ENCODE results near the gene SMPD3. TPM values are rescaled to one million over a fixed set of nuclear protein-coding genes. Genes with fewer than 3 reads are reported as not detected.

The SMPD3 gene
- total and polyA plus RNA-seq, 5 donors, result 0.14 to 0.94 (median 0.43) TPM

- no peak overlapping the region for H3K4me3 ChIP-seq (ENCODE audit: low read length)
- no peaks in the 10 kb centered on the region for H3K4me1 ChIP-seq (ENCODE audit: control insufficient read depth, insufficient read depth, low read length)
- H3K9me3 ChIP-seq (ENCODE audit: control insufficient read depth, low read length), result no peaks in the 10 kb centered on the region
- 88% methylated on average over 18 of the region's 18 CpGs for WGBS
- no peaks in the 10 kb centered on the region for H3K27me3 ChIP-seq (ENCODE audit: control insufficient read depth, insufficient read depth)
- peak in 1 of 3 donors; percentile 37 for DNase-seq
- ATAC-seq, result no peak
- H3K27ac ChIP-seq (ENCODE audit: low read length), result no peak overlapping the region
- intact Hi-C loops (cut with DNase I), result no loop called here
Observed at GRCh38 chr16:68360547-68360946, 87.8 kb downstream of the SMPD3 start.

DNA sequence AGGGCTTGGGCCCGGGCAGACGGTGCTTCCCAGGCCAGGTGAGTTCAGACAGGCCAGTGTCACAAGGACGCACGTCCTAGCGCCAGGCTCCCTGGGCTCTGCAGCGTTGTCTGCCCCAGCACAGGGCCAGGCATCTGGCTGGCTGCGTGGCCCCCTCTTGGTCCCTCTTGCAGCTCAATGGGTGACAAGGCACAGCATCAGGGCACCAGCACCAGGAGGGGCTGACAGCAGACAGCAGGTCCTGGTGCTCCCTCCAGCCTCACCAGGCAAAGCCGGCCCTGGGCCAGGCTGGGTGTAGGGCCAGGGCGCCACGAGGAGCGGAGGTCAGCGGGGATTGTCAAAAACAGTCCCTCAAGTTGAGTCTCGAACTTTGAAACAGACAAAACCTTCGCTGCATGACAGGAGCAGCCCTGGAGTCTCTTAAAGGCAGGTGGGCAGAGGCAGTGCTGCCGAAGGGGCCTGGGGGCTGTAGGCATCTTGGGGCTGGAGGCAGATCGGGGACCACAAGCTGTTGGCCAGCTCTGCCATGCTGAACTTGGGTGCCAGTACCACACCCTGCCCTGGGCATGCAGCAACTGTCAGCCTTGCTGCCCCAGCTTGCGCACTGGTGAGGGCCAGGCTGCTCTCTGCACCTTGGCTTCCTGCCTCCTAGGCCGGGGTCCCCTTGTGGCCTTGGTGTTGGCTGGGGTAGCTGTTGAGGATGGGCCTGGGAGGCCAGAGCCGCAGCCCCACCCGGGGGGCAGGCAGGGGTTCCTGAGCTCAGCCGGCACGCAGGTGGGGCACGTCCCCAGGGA is 88.7 kb downstream of the SMPD3 start:
- Histone ChIP-seq H3K4me3 (ENCODE audit: low read length) (no peak overlapping the region), H3K27me3 (ENCODE audit: control insufficient read depth, insufficient read depth) (no peaks in the 10 kb centered on the region), H3K4me1 (ENCODE audit: control insufficient read depth, insufficient read depth, low read length) (no peaks in the 10 kb centered on the region), H3K27ac (ENCODE audit: low read length) (no peak overlapping the region), H3K9me3 (ENCODE audit: control insufficient read depth, low read length) (no peaks in the 10 kb centered on the region)
- intact Hi-C loops (cut with DNase I), result no loop called here
- DNase-seq (peak in 2 of 3 donors; percentile 32 to 49), ATAC-seq (no peak)
- 80% methylated on average over 23 of the region's 23 CpGs for WGBS

DNA sequence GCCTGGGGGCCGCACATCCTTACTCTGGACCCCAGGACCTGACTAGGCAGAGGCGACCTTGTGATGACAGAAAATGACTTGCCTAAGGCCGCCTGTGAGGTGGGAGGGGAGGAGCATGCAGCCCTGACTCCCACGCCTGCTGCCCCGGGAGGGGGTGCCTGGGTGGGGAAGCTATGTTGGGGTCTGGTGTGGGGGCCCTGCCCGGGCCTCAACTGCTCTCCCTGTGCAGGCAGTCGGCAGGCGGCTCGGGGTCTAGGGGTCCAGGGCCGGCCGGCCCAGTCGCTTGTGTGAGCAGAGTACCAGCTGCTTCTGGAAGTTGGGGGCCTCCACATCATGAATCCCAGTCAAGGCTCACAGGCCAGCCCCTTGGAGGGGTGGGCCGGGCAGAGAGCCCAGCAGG is 89.4 kb downstream of the SMPD3 start:
- Histone ChIP-seq H3K27me3 (ENCODE audit: control insufficient read depth, insufficient read depth) (no peaks in the 10 kb centered on the region), H3K4me3 (ENCODE audit: low read length) (no peak overlapping the region), H3K4me1 (ENCODE audit: control insufficient read depth, insufficient read depth, low read length) (no peaks in the 10 kb centered on the region), H3K27ac (ENCODE audit: low read length) (no peak overlapping the region), H3K9me3 (ENCODE audit: control insufficient read depth, low read length) (no peaks in the 10 kb centered on the region)
- intact Hi-C loops (cut with DNase I), result no loop called here
- 88% methylated on average over 13 of the region's 13 CpGs for WGBS
- DNase-seq (peak in 1 of 3 donors; percentile 36), ATAC-seq (no peak)

GRCh38 chr16:68357923-68358322 is 90.4 kb downstream of the SMPD3 start:
- H3K4me1 ChIP-seq (ENCODE audit: control insufficient read depth, insufficient read depth, low read length), result no peaks in the 10 kb centered on the region
- H3K27me3 ChIP-seq (ENCODE audit: control insufficient read depth, insufficient read depth), result no peaks in the 10 kb centered on the region
- intact Hi-C loops (cut with DNase I), result no loop called here
- H3K9me3 ChIP-seq (ENCODE audit: control insufficient read depth, low read length), result no peaks in the 10 kb centered on the region
- WGBS, result 89% methylated on average over 11 of the region's 11 CpGs
- H3K4me3 ChIP-seq (ENCODE audit: low read length), result no peak overlapping the region
- DNase-seq (no peak), ATAC-seq (no peak)
- H3K27ac ChIP-seq (ENCODE audit: low read length), result no peak overlapping the region

DNA sequence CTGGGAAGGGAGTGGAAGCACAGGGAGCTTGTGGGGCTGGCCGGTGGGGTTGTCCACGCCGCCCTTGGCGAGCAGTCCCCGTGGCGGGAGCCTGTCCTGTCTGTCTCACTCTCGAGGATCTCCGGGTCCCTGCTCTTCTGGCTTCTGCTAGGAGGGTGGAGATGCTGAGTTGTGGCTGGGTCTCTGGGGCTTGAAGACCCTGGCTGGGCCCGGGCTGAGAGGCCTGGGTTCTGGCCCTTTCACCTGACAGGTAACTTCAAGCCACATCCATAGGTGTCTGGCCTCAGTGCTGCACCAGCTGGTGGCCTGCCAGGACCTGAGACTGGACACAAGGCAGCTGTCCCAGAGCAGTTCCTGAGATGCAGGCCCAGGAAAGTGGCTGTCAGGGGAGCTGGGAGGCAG is 90.8 kb downstream of the SMPD3 start:
- H3K9me3 ChIP-seq (ENCODE audit: control insufficient read depth, low read length), result no peaks in the 10 kb centered on the region
- H3K4me1 ChIP-seq (ENCODE audit: control insufficient read depth, insufficient read depth, low read length), result no peaks in the 10 kb centered on the region
- 90% methylated on average over 9 of the region's 9 CpGs for WGBS
- H3K4me3 ChIP-seq (ENCODE audit: low read length), result no peak overlapping the region
- intact Hi-C loops (cut with DNase I), result no loop called here
- H3K27ac ChIP-seq (ENCODE audit: low read length), result no peak overlapping the region
- DNase-seq (peak in 1 of 3 donors; percentile 20), ATAC-seq (no peak)
- no peaks in the 10 kb centered on the region for H3K27me3 ChIP-seq (ENCODE audit: control insufficient read depth, insufficient read depth)

DNA sequence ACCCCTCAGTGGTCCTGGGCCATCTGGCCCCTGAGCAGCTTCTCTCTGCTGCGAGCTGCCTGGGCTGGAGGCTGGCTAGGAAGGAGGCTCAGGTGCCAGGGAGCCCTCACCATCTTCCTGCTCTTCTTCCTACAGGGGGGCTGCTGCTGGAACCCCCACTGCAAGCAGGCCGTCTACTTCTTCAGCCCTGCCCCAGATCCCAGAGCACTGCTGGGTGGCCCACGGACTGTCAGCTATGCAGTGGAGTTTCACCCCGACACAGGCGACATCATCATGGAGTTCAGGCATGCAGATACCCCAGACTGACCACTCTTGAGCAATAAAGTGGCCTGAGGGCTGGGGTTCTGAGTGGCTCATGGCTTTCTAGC is 91.4 kb downstream of the SMPD3 start:
- intact Hi-C loops (cut with DNase I), result no loop called here
- peak in 1 of 3 donors; percentile 24 for DNase-seq

GRCh38 chr16:68356249-68356918 is 91.9 kb downstream of the SMPD3 start:
- DNase-seq (peak in 1 of 3 donors; percentile 43), ATAC-seq (no peak)
- no peaks in the 10 kb centered on the region for H3K9me3 ChIP-seq (ENCODE audit: control insufficient read depth, low read length)
- no peaks in the 10 kb centered on the region for H3K4me1 ChIP-seq (ENCODE audit: control insufficient read depth, insufficient read depth, low read length)
- 70% methylated on average over 28 of the region's 28 CpGs for WGBS
- intact Hi-C loops (cut with DNase I), result no loop called here
- H3K4me3 ChIP-seq (ENCODE audit: low read length), result no peak overlapping the region
- no peak overlapping the region for H3K27ac ChIP-seq (ENCODE audit: low read length)
- H3K27me3 ChIP-seq (ENCODE audit: control insufficient read depth, insufficient read depth), result no peaks in the 10 kb centered on the region

More for the DNA sequence above, 91.4 kb downstream of the SMPD3 start:
- no peak for ATAC-seq
- H3K4me1 ChIP-seq (ENCODE audit: control insufficient read depth, insufficient read depth, low read length), result no peaks in the 10 kb centered on the region
- no peak overlapping the region for H3K4me3 ChIP-seq (ENCODE audit: low read length)
- H3K27me3 ChIP-seq (ENCODE audit: control insufficient read depth, insufficient read depth), result no peaks in the 10 kb centered on the region
- 89% methylated on average over 5 of the region's 5 CpGs for WGBS
- no peak overlapping the region for H3K27ac ChIP-seq (ENCODE audit: low read length)
- no peaks in the 10 kb centered on the region for H3K9me3 ChIP-seq (ENCODE audit: control insufficient read depth, low read length)

GRCh38 chr16:68355447-68356248 is 92.7 kb downstream of the SMPD3 start:
- Histone ChIP-seq H3K27ac (ENCODE audit: low read length) (no peak overlapping the region), H3K4me1 (ENCODE audit: control insufficient read depth, insufficient read depth, low read length) (no peaks in the 10 kb centered on the region), H3K27me3 (ENCODE audit: control insufficient read depth, insufficient read depth) (no peaks in the 10 kb centered on the region), H3K4me3 (ENCODE audit: low read length) (no peak overlapping the region), H3K9me3 (ENCODE audit: control insufficient read depth, low read length) (no peaks in the 10 kb centered on the region)
- ATAC-seq (no peak), DNase-seq (peak in 1 of 3 donors; percentile 43)
- 79% methylated on average over 28 of the region's 28 CpGs for WGBS
- intact Hi-C loops (cut with DNase I), result no loop called here

- DNase-seq (peak in 1 of 3 donors; percentile 46), ATAC-seq (no peak)
- Histone ChIP-seq H3K4me1 (ENCODE audit: control insufficient read depth, insufficient read depth, low read length) (no peaks in the 10 kb centered on the region), H3K27me3 (ENCODE audit: control insufficient read depth, insufficient read depth) (no peaks in the 10 kb centered on the region), H3K27ac (ENCODE audit: low read length) (no peak overlapping the region), H3K9me3 (ENCODE audit: control insufficient read depth, low read length) (no peaks in the 10 kb centered on the region), H3K4me3 (ENCODE audit: low read length) (no peak overlapping the region)
- intact Hi-C loops (cut with DNase I), result no loop called here
- 93% methylated on average over 9 of the region's 9 CpGs for WGBS
Observed at GRCh38 chr16:68354816-68355215, 93.5 kb downstream of the SMPD3 start.

DNA sequence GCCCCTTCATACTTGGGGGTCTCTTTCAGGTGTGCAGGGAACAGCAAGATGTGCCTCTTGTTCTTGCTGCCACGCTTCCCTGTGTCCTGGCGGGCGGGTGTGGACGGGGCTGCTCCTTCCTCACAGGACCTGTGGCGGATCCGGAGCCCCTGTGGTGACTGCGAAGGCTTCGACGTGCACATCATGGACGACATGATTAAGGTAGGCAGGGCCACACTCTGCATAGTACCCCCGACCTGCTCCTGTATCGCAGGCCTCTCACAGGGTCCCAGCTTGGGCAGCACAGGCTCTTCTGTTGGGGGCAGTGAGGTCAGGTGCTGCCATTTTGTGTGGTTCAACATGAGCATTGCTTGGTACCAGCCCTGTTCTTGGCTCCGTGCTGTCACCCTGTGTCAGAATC is 94.9 kb downstream of the SMPD3 start:
- Histone ChIP-seq H3K4me3 (ENCODE audit: low read length) (no peak overlapping the region), H3K9me3 (ENCODE audit: control insufficient read depth, low read length) (no peaks in the 10 kb centered on the region), H3K4me1 (ENCODE audit: control insufficient read depth, insufficient read depth, low read length) (no peaks in the 10 kb centered on the region), H3K27me3 (ENCODE audit: control insufficient read depth, insufficient read depth) (no peaks in the 10 kb centered on the region), H3K27ac (ENCODE audit: low read length) (no peak overlapping the region)
- intact Hi-C loops (cut with DNase I), result no loop called here
- 86% methylated on average over 13 of the region's 13 CpGs for WGBS
- no peak for ATAC-seq
- no peak for DNase-seq

DNA sequence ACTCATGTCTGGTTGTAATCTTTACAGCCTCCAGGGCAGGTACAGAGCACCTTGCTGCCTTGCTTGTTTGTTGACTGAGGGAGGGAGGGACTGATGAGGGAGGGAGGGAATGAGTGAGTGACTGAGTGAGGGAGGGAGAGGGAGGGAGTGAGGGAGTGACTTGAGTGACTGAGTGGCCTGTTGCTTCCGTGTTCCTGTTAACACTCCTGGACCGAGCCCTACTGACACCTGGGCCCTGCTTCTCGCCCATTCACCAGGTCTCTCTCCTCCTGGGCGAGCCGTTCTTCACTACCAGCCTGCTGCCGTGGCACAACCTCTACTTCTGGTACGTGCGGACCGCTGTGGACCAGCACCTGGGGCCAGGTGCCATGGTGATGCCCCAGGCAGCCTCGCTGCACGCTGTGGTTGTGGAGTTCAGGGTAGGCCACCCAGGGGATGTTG is 96.3 kb downstream of the SMPD3 start:
- DNase-seq (no peak), ATAC-seq (no peak)
- Histone ChIP-seq H3K9me3 (ENCODE audit: control insufficient read depth, low read length) (no peaks in the 10 kb centered on the region), H3K4me1 (ENCODE audit: control insufficient read depth, insufficient read depth, low read length) (no peaks in the 10 kb centered on the region), H3K27ac (ENCODE audit: low read length) (no peak overlapping the region), H3K27me3 (ENCODE audit: control insufficient read depth, insufficient read depth) (no peaks in the 10 kb centered on the region), H3K4me3 (ENCODE audit: low read length) (no peak overlapping the region)
- WGBS, result 90% methylated on average over 11 of the region's 11 CpGs
- intact Hi-C loops (cut with DNase I), result no loop called here
